ENCODE measurements around the gene C1orf105.

The C1orf105 gene

GRCh38 chr1:172512591-172512990 lies 92.1 kb downstream of the C1orf105 start:
- Mint-ChIP-seq H3K36me3 (peaks cover 2% of the 10 kb centered on the region), H3K9me3 (no peaks in the 10 kb centered on the region), H3K27me3 (peaks cover 3% of the 10 kb centered on the region), H3K4me1 (peaks cover 5% of the 10 kb centered on the region), H3K27ac (no peak overlapping the region), H3K4me3 (no peak overlapping the region)
- ATAC-seq (ENCODE audit: low read depth) (no peak), DNase-seq (ENCODE audit: low spot score in 2 of 2) (no peak)

GRCh38 chr1:172513479-172513878 lies 93.0 kb downstream of the C1orf105 start:
- ATAC-seq (ENCODE audit: low read depth) = no peak

GRCh38 chr1:172514108-172514507 lies 93.6 kb downstream of the C1orf105 start:
- H3K4me1 Mint-ChIP-seq = peaks cover 7% of the 10 kb centered on the region
- H3K27ac Mint-ChIP-seq = no peak overlapping the region
- no peaks in the 10 kb centered on the region for H3K9me3 Mint-ChIP-seq
- peaks cover 2% of the 10 kb centered on the region for H3K36me3 Mint-ChIP-seq
- H3K4me3 Mint-ChIP-seq = no peak overlapping the region
- peaks cover 4% of the 10 kb centered on the region for H3K27me3 Mint-ChIP-seq
- DNase-seq (ENCODE audit: low spot score in 2 of 2) = no peak
- no peak for ATAC-seq (ENCODE audit: low read depth)

More at GRCh38 chr1:172513479-172513878, 93.0 kb downstream of the C1orf105 start:
- peaks cover 2% of the 10 kb centered on the region for H3K36me3 Mint-ChIP-seq
- no peak for DNase-seq (ENCODE audit: low spot score in 2 of 2)
- no peaks in the 10 kb centered on the region for H3K9me3 Mint-ChIP-seq
- no peak overlapping the region for H3K4me3 Mint-ChIP-seq
- H3K27ac Mint-ChIP-seq = no peak overlapping the region
- peaks cover 4% of the 10 kb centered on the region for H3K27me3 Mint-ChIP-seq
- H3K4me1 Mint-ChIP-seq = peaks cover 7% of the 10 kb centered on the region

- H3K4me3 Mint-ChIP-seq = no peak overlapping the region
- H3K27ac Mint-ChIP-seq = no peak overlapping the region
- H3K36me3 Mint-ChIP-seq = no peaks in the 10 kb centered on the region
- DNase-seq (ENCODE audit: low spot score in 2 of 2) = no peak
- H3K27me3 Mint-ChIP-seq = peaks cover 3% of the 10 kb centered on the region
- peaks cover 7% of the 10 kb centered on the region for H3K4me1 Mint-ChIP-seq
- no peaks in the 10 kb centered on the region for H3K9me3 Mint-ChIP-seq
- ATAC-seq (ENCODE audit: low read depth) = no peak
Observed at GRCh38 chr1:172515436-172515835, 95.0 kb downstream of the C1orf105 start.

- H3K4me1 Mint-ChIP-seq = peaks cover 7% of the 10 kb centered on the region
- peak; percentile 80 for ATAC-seq (ENCODE audit: low read depth)
- DNase-seq (ENCODE audit: low spot score in 2 of 2) = no peak
- no peak overlapping the region for H3K4me3 Mint-ChIP-seq
- H3K36me3 Mint-ChIP-seq = no peaks in the 10 kb centered on the region
- no peaks in the 10 kb centered on the region for H3K9me3 Mint-ChIP-seq
- H3K27ac Mint-ChIP-seq = no peak overlapping the region
- peaks cover 3% of the 10 kb centered on the region for H3K27me3 Mint-ChIP-seq
Observed at GRCh38 chr1:172515927-172516326, 95.4 kb downstream of the C1orf105 start.

GRCh38 chr1:172517081-172517480 lies 96.6 kb downstream of the C1orf105 start:
- Mint-ChIP-seq H3K9me3 (no peaks in the 10 kb centered on the region), H3K27ac (no peak overlapping the region), H3K4me3 (no peak overlapping the region), H3K27me3 (peaks cover 3% of the 10 kb centered on the region), H3K36me3 (no peaks in the 10 kb centered on the region), H3K4me1 (peaks cover 7% of the 10 kb centered on the region)
- no peak for ATAC-seq (ENCODE audit: low read depth)
- DNase-seq (ENCODE audit: low spot score in 2 of 2) = no peak

- Mint-ChIP-seq H3K4me1 (peaks cover 7% of the 10 kb centered on the region), H3K9me3 (no peaks in the 10 kb centered on the region), H3K27ac (no peak overlapping the region), H3K36me3 (no peaks in the 10 kb centered on the region), H3K27me3 (peaks cover 3% of the 10 kb centered on the region), H3K4me3 (no peak overlapping the region)
- no peak for DNase-seq (ENCODE audit: low spot score in 2 of 2)
- ATAC-seq (ENCODE audit: low read depth) = no peak
Observed at GRCh38 chr1:172517545-172517944, 97.1 kb downstream of the C1orf105 start.
